ENCODE results near the gene CDH13.

Gene CDH13

GRCh38 chr16:82629441-82630027 is 2.8 kb downstream of the CDH13 start:
- no peak for DNase-seq

DNA sequence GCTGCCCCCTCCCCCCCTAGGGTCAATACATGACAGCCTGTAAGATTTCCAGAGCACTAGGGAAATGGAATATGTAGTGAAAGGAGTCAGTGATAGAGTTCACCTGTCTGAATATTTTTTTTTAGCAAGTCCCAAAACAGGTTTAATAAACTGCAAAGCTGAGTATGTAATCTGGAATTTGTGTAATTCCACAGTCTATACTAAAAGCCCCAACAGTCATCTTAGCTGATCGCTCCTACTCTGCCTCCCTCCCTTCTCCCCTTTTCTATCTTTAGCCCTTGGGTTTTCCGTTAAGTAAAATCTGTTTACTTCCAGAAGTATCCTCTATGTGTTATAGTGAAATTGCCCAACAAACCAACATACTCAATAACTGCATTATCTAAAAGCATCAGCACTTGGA is 3.5 kb downstream of the CDH13 start:
- no peak for DNase-seq

DNA sequence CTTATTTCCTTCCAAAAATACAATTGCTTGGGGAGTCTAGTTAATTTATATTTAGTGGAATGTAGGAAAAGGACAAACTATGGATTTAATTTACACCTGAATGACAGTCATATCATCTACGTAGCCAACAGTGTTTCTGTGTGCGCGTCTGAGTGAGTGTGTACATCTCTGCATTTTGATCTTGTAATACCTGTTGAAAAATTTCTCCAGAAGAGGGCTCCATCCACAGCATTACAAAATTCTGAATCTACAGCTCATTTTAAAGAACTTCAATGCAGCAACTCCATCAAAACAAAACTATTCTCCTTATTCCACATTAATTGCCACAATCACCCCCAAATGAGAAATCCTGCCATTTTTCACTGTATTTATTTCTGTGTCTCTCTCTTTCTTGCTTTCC is 3.9 kb downstream of the CDH13 start:
- DNase-seq = no peak

GRCh38 chr16:82631701-82632685 is 5.2 kb downstream of the CDH13 start:
- DNase-seq = no peak

GRCh38 chr16:82633964-82634600 is 7.3 kb downstream of the CDH13 start:
- DNase-seq = peak; percentile 44

DNA sequence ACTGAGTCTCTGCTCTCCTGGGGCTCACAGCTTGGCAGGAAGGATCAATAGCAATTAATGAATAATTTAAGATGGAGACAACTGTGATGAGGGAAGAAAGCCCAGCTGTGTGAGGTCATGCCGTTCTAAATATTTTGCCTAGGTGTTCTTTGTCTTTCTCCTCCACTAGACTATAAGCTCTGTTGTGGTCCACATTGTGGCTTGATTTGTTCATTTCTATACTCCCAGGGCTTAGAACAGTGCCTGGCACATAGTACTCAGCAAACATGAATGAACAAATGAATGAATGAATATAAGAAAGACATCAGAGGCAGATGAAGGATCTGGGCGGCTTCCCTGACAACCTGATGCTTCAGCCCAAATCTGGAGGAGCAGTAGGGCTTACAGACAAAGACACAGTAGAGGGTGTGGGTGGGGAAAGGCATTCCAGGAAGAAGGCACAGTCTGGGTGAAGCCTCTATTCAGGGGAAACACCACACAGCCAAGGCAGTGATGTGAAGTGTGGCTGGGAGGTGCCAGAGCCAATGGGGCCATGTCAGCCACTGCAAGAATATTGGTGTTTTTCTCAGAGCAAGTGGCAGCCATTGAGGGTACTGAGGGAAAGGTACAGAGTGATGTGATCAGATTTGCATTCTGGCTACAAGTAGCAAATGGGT is 8.3 kb downstream of the CDH13 start:
- no peak for DNase-seq

DNA sequence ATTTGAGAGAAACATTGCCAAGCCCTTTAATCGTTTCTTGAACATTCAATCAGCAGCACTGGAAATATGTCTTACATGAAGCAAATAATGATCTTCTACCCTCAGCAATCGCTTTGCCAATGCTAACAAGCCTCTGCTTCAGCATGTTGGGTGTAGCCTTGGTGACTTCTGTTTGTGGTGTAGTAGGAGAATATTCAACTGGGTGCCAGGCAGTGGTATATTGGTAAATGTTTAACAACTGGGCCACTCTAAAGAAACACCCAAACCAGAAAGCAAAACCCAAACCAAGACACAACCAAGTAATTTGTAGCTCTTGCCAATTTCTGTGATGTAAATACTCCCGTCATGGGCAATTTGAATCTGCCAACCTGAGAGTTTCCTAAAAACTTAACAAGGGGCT is 9.7 kb downstream of the CDH13 start:
- DNase-seq = no peak

DNA sequence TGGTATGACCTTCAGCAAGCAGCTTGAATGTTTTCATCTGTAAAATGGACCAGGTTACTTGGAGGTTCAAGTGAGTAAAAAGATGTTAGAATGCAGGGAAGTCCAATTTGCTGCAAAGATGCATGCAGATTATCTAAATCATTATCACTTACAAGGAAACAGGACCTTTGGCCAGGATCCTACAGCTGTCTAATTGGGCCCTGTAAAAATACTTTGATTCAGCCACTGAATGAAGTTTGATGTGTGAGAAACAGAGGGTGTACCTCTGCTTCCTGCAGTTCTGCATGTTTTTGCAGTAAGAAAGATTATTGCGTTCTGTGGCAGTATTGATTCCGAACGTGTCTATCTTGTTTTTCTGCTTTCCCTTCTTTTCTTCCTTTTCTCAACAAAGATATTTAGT is 10.2 kb downstream of the CDH13 start:
- DNase-seq = no peak

GRCh38 chr16:82638095-82638798 is 11.5 kb downstream of the CDH13 start:
- DNase-seq = no peak

- no peak for DNase-seq
These were observed 12.5 kb downstream of the CDH13 start for GRCh38 chr16:82639263-82639662.

- no peak for DNase-seq
These were observed 13.0 kb downstream of the CDH13 start for GRCh38 chr16:82639666-82640336.

DNA sequence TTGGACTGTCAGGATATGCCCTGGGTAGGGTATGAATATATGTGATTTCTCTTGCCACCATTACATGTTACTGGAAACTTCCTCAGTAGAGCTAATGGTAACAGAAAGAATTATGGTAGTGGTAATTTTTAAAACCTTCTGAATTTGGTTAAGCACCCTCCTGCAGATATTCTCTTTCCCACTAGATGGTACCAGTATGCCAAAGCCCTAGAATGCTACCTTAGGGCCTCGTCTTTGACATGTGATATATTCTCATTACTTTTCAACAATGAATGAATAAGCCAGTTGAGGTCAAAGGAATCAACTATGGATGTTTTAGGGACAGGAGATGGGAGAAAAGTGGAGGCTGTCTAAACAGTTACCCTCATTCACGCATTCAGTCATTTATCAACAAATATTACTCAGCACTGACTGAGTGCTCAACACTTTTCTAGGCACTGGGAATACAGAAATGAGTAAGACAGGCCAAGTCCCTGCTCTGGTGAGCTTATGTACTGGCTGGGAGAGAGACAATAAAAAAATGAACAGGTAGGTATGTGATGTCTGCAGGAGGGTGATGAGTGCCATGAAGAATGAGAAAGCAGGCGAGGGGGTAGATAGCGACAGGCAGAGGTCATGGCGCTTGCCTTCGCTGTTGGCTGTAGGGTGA is 14.7 kb downstream of the CDH13 start:
- no peak for DNase-seq

DNA sequence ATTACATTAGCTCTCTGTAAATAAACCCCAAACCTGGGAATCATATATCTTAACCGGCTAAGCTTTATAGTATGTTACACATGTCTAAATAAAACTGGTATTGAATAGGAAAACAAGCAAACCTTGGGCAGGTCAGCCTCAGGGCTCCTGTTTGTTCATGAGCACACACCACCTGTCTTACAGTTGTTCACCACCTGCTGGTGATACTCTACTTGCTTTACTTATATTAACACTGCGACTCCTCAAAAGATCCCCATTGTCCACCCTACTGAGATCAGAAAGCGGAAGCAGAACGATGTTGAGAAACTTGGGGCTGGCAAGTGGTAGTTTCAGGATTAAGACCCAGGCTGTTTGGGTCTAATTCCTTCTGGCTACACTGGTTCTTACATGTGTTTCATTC is 16.4 kb downstream of the CDH13 start:
- DNase-seq = no peak

DNA sequence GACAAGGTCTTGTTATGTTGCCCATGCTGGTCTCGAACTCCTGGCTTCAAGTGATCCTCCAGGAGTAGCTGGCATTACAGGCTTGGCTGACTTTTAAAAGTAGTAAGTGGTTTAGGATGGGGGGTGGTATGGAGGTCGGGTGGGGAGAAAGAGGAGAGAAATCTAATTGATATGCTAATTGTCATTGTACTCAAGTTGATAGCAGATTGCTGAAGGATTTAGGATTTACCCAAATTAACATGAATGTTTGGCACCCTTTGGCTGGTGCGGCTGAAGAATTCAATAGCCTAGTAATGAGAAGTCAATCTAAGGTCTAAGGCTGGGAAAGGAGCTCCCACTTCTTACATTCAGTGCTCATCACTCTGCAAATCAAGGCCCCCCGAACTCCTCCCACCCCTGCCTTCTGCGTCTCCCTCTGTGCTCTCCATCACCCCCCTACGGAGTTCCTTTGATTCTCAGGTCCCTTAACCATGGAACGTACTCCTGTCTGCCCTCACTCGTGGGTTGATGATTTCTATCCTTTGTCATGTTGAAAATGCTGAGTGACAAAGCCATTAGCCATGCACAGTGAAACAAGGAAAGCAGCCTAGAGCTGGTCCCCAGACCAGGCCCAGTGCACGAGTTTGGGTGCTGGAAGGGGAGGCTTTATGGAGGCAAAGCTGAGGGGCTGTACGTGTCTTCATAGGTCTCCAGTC is 17.3 kb downstream of the CDH13 start:
- no peak for DNase-seq

- no peak for DNase-seq
These were observed 19.7 kb downstream of the CDH13 start for GRCh38 chr16:82646504-82646903.

DNA sequence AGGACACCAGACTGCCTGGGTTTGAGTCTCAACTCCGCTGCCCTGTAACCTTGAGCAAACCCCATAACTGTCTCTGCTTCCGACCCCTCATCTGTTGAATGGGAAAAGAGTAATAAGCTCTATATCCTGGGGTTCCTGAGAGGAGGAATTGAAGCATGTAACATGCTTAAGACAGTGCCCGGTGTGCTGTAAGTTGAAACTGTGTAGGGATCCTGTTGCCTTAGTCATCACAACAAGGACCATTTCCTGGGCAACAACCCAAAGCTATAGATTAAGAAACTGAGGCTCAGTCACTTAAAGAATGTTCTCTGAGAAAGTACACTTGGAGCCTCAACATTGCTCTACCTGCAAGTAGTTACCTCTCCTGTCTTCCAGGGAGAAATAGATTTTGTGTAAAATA is 23.0 kb downstream of the CDH13 start:
- DNase-seq = no peak

DNA sequence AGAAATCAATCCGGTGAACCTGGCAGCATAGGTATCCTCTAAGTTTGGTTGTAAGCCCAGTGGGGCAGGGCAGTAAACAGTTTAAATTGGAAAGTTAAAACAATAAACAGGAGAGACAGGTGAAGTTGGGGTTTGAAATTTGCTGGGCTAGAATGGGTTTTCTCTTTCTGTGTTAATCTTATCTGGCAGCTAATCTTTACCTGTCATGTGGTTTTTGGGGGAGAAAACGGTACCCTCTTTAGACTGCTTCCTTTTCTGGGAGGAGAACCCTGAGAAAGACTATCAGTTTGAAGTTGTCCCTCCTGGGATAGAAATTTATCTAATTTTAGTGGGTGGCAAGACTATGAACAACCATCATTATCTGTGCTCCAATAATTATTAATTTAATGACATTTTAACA is 24.0 kb downstream of the CDH13 start:
- no peak for DNase-seq

GRCh38 chr16:82651921-82652601 is 25.3 kb downstream of the CDH13 start:
- DNase-seq = no peak

DNA sequence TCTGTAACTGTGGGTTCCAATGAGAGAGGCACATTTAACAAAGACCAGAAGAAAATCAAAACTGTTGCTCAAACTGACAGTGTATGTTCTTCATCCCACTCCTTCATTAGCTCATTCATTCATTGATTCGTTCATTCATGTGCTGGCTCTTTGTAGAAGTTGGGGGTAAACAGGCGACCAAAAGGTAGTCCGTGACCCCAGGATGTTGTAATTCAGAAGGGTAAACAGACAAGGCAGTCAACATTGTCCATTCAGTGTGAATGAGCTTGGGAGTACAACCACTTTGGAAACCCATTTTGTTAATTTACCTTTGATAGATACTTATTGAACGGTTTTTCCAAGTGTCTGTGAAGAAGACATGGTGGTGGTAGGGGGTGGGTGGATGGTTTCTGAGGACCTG is 26.1 kb downstream of the CDH13 start:
- DNase-seq = no peak

Data from NCI-H345 (cell line).